GM21717 (cell line): ENCODE data around the gene ORAI3.

Source experiments
- ATAC-seq: cut with Tn5 transposase; IDR thresholded peaks from one replicate; pipeline ENCODE4 v1.9.1; 2021; ENCODE audit warnings: mild to moderate bottlenecking, moderate library complexity; ENCODE audit not compliant: unreplicated experiment

The ORAI3 gene

DNA sequence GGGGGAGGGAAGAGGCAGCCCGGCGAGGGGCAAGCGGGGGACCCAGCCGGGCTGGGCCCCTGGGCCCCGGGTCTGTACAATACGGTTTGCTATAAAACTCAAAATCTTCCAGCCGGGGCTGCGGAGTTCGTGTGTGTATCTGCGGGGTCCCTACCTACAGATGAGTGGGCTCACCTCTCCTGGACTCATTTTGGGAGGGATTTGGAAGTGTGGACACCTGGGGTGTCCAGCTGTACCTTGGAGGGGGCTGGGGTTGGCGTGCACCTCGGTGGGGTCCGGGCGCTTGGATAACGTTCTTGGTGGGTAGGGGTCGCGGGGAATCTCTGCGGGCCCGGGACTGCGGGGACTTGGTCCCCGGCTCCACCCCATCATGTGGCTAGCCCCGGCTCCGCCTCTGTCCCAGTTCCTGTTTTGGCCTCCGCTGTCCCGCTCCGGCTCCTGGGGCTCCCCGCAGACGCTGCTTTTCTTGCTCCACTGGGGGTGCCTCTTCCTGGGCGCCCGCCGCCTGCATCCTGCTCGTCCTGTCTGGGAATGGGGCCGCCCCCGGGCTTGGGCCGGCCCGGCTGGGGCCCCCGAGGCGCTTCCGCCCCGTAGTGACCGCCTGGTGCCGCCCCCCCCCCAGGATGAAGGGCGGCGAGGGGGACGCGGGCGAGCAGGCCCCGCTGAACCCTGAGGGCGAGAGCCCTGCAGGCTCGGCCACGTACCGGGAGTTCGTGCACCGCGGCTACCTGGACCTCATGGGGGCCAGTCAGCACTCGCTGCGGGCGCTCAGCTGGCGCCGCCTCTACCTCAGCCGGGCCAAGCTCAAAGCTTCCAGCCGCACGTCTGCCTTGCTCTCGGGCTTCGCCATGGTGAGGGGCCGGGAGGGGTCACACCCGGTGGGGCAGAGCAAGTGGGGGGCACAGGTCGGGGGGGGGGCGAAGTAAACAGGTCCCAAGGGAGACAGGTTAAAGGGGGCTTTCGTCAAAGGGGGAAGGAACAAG, at the start of gene ORAI3:
TSS of gene ORAI3 (plus strand) at position 402 of the 983 bp plus-strand sequence. CDS start at position 624, 222 bp downstream.
- peak; percentile 52 for ATAC-seq

DNA sequence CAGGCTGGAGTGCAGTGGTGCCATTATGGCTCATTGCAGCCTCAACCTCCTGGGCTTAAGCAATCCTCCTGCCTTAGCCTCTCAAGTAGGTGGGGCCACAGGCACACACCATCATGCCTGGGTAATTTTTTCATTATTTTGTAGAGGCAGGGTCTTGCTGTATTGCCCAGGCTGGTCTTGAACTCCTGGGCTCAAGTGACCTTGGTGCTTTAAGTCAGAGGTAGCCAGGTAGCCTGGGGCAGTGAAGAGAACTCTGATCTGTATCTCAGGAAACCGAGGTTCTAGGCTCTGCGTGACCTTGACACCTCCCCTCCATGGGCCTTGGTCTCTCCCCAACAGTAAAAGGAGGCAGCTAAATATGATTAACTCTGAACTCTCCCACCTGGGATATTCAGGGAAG, 49.1 kb upstream of the ORAI3 start:
- no peak for ATAC-seq

DNA sequence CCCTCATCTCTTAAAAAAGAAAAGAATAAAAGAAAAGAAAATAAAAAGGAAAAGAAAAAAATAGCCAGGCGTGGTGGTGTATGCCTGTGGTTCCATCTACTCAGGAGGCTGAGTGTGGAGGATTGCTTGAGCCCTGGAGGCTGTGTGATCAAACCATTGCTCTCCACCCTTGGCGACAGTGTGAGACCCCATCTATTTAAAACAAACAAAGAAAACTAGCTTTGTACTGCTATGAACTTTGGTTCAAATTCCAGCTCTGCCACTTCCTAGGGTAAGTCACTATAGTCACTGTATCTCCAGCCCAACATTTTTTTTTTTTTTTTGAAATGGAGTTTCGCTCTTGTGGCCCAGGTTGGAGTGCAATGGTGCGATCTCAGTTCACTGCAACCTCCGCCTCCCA, 48.3 kb upstream of the ORAI3 start:
- ATAC-seq, result no peak

DNA sequence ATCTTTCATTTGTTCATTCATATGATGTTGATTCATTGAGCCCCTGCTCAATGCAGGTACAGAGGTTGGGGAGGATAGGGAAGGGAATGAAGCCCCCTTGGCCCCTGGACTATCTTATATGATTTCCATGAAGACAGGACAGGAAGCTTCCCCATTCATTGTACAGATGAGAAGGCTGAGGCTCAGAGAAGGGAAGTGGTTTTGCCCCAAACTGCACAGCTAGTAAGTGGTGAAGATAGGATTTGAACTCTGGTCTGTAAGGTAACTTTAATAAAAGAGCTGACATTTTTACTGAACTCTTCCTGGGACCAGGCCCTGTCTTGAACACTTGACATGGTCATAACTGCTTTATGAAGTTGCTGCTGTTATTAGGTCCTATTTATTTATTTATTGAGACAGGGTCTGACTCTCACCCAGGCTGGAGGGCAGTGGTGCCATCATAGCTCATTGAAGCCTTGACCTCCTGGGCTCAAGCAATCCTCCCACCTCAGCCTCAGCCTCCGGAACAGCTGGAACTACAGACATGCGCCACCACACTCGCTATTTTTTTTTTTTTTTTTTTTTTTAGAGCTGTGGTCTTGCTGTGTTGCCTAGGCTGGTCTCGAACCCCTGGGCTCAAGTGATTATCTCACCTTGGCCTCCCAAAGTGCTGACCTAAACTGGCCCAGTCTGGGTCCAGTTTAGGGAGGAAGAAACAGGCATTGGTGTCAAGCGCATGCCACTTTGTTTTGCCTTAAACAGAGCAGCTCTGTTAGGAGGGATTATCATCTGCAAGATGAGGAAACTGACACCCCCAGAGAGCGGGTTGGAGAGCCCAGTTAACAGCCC, 47.5 kb upstream of the ORAI3 start:
- ATAC-seq, result no peak

DNA sequence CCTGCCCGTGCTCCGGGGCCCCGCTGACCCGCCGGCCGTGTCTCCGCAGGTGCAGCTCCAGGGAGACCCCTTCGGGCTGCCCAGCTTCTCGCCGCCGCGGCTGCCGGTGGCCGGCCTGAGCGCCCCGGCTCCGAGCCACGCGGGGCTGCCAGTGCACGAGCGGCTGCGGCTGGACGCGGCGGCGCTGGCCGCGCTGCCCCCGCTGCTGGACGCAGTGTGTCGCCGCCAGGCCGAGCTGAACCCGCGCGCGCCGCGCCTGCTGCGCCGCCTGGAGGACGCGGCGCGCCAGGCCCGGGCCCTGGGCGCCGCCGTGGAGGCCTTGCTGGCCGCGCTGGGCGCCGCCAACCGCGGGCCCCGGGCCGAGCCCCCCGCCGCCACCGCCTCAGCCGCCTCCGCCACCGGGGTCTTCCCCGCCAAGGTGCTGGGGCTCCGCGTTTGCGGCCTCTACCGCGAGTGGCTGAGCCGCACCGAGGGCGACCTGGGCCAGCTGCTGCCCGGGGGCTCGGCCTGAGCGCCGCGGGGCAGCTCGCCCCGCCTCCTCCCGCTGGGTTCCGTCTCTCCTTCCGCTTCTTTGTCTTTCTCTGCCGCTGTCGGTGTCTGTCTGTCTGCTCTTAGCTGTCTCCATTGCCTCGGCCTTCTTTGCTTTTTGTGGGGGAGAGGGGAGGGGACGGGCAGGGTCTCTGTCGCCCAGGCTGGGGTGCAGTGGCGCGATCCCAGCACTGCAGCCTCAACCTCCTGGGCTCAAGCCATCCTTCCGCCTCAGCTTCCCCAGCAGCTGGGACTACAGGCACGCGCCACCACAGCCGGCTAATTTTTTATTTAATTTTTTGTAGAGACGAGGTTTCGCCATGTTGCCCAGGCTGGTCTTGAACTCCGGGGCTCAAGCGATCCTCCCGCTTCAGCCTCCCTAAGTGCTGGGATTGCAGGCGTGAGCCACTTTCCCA, 46.6 kb upstream of the ORAI3 start:
- ATAC-seq, result no peak

DNA sequence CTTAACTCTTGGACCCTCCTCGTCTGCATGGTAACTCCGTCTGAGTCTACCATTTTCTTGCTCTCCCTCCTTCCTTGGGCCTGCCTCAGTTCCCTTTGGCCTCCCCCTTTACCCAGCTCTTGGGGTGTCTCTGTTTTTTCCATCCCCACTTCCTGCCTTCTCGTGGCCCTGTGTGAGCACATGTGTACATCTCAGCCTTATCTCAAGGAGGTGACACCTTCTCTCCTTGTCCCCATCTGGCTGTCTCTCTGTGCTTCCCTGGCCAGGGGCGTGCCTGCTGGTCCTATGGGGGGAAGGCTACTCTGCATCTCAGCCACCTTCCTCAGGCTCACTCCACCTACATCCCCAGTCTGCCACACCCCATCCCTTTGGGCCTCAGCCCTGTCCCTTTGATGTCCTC, 45.9 kb upstream of the ORAI3 start:
- ATAC-seq, result no peak

DNA sequence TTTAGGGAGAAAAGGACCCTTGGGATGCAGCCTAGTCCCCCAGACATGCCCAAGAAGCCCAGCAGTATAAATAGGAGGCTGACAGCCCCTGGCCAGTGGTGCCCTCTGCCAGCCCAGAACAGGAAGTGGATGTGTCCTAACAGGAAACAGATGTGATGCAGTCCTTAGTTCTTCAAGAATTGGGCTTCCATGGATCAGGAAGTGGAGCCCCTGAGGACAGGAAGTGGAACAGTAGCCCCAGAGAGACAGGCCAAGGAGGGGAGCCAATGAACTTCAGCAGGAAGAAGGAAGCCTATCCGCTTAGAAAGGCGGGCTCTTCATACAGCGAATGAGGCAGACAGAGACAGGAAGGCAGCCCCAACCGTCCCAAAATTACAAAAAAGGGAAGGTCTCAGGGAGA, 45.3 kb upstream of the ORAI3 start:
- no peak for ATAC-seq

DNA sequence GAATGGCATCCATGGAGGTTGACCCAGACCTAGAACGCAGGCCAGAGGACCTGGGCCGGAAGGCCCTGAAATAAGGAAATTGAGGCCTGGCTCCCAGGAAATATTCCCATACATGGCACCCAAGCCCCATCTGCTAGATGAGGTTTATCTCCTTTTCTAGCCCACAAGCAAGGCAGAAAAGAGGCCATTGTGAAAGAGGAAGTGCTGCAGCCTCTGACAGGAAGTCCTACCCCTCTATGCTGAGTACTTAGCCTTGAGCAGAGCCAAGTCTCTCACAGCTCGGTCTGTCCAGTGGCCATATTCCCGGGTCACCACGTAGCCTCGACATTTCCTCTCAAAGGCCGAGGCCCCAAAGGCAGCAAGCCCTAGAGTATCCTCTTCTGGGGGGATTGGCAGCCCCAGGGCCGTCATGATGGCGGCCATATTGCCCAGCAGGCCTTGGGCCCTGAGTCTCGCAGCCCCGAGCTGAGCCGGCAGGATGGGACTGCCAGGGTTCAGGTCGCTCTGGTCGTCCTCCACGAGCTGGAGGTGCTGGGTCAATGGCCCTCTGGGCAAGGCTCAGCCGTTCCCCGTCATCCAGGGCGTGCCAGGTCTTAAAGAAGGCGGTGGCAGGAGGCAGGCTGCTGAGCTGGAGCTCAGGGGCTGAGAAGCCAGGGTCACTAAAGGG, 44.6 kb upstream of the ORAI3 start:
- no peak for ATAC-seq

DNA sequence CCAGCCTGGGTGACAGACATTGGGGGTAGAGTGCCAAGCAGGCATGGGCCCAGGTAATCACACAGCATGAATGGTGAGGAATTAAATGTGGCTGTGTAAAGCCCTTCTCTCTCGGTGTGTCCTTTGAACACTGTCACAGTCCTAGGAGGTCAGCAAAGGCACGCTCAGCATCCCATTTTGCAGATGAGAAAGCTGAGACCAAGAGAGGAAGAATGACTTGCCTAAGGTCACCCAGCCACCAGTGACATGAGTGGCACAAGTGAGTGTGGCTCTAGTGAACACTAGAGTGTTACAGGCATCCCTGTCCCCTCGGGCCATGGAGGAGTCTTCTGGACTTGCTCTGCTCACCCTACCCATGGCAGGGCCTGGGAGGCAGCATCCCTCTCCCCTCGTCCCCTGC, 41.8 kb upstream of the ORAI3 start:
- no peak for ATAC-seq

DNA sequence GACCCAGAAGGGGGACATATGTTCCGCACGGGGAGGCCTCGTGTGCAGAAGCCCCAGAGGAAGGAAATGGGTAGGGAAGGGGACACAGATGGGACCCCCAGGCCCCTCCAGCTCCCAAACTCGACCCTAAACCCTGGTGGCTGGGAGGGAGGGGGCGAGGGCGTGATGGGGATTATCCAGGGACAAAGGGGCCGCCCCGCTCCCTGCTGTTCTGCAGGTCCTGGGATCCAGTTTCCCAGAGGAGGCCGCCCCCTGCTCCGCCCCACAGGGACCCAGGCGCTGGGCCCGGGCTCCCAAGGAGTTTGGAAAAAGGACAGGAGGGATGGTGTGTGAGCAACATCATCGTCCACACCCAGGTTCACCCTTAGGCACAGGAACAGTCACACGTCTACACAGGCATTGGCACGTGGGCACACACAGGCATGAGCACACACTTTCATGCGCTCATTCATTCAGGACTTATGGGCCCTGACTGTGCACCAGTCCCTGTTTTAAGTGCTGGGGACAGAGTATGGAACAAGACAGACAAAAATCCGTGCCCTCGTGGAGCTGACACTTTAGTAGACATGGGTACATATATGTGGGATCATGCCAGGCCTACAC, 38.3 kb upstream of the ORAI3 start:
- ATAC-seq, result no peak

DNA sequence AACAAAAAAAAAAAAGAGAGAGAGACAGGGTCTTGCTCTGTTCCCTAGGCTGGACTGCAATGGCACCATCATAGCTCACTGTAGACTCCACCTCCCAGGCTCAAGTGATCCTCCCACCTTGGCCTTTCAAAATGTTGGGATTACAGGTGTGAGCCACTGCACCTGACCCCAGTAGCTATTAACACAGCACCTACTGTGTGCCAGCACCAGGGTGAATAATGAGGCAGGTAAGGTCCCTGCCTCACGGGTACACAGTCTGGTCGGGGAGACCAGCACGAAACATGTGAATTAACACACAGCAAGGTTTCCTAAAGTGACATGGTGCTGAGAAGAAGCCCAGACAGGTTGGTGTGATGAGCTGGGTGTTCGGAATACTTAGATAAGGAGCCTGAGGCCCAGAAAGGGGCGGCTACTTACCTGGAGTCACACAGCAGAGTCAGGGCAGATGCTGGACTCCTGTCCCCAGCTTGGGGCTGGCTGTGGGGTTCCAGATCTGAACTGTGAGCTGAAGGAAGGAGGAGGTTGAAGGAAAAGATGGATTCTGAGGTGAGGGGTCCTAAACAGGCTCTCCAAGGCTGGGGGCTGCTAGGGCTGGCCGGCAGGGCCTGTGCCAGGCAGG, 36.0 kb upstream of the ORAI3 start:
- ATAC-seq, result no peak

DNA sequence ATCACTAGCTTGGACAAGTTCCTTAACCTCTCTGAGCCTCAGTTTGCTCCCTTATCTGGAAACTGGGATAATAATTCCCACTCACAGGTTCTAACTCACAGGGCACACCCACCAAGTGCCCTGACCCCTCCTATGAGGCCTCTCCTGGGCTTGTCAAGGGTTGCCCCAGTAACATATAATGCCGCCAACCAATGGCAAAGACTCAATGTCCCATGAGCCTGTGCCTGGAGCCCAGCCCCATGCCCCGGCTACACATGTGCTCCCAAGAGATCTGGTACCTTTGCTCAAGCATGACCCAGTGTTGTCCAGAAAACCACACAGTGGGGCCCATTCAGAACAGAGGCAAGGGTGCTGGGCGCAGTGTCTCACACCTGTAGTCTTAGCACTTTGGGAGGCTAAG, 34.0 kb upstream of the ORAI3 start:
- ATAC-seq, result no peak

DNA sequence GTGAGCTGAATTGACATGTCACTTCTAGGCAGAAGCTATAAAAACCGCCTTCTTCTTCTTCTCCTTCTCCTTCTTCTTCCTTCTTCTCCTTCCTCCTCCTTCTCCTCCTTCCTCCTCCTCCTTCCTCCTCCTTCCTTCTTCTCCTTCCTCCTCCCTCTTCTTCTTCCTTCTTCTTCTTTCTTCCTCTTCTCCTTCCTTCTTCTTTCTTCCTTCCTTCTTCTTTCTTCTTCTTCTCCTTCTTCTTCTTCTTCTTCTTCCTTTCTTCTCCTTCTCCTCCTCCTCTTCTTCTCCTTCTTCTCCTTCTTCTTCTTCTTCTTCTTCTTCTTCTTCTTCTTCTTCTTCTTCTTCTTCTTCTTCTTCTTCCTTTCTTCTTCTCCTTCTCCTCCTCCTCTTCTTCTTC, 30.3 kb upstream of the ORAI3 start:
- ATAC-seq, result no peak

DNA sequence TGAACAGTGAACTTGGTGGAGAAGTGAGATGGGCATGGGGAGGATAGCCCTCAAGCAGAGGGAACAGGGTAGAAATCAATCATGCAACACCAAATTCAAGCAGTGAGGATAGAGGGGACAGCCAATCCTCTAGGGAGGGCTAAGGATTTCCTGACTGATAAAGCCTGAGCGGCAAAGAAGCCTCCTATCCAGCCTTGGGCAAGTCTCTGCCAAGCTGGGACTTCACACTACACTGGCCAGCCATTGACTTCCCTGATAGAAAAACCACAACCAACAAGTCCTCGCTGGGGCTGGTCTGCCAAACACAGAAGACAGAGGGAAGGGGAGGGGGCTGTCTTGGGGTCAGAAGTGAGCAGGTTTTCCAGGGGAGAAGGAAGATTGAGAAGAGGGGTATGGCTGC, 28.0 kb upstream of the ORAI3 start:
- ATAC-seq, result no peak

DNA sequence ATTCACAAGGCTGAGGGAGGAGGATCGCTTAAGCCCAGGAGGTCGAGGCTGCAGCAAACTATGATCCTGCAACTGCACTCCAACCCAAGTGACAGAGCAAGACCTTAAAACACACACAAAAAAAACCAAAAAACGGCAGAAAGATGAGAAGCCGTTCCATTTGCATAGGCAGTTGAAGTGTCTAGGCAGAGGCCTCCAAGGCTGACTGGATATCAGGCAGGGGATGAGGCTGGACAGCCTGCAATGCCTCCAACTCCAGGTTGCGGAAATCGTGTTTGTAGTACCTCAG, 27.5 kb upstream of the ORAI3 start:
- ATAC-seq, result no peak

DNA sequence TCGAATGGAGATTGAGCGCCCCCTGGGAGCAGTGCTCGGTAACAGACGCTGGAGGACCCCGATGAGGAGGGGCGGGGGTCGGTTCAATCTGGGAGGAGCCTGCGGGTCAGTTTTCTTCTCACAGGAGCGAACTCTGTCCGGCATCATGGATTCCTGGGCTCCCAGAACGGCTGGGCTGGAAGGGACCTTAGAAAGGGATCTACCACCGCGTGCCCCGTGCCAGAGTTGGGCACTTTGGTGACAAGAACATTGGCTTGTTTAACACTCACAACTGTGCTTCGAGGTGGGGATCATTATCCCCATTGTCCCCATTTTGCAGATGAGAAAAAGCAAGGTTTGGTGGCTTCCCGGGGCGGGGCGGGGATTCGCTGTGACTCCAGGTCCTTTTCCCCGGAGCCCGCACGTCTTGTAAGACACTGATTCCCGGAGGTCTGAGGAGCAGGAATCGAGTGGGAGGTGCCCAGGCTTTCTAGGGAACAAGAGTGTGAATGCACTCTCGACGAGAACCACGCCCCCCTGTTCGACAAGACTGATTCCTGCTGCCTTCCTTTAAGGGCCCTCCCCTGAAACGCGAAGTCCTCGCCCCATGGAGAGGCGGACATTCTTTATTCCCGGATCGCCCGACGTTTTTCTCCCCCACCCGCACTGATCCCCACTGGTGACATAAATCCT, 27.0 kb upstream of the ORAI3 start:
- ATAC-seq, result no peak

DNA sequence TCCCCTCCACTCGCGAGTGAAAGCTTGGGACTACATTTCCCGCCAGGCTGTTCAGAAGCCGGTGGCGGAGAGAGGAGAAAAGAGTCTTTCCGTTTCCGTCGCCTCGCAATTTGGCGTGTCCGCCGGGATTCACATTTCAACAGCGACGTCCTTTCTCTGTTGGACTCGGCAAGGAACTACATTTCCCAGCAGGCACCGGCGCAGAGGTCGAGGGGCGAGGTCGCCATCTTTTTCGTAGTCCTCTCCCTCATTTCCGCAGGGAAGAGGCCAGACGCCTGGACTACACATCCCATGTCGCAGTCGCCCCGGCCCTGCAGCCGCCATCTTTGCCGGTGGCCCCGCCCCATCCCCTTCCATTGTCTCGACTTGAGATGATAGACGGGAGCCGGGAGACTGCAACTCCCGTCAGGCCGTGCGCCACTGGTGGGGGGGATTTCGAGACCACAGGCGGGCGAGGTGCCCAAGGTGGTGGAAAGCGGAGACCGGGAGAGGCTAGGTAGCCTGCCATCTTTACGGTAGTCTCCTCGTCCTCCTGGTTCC, 26.4 kb upstream of the ORAI3 start:
- ATAC-seq, result peak; percentile 64

DNA sequence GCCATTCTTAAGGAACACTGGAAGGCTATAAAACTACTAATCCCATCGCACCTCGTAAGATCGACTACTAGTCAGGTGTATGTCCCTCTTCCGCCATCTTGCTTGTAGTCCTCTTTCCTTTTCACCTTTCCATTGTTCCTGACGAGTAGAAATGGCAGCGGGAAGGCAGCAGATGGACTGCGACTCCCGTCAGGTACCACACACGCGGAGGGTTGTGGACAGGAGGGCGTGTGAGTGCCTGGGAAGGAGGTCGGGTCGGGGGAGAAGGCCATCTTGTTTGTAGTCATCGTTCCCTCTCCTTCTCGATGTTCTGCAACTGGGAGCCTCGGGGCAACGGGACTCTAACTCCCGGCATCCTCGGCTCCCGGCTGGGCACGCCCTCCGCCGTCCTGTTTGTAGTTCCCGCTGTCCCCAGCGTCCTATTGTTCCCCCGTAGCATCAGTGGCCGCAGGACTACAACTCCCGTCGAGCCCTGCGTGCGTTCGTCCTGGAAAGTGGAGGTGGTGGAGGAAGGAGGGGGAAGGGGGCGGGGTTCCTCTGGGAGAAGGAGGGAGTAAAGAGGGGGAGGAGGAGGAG, 25.8 kb upstream of the ORAI3 start:
- peak; percentile 53 for ATAC-seq
